Measurements from ENCODE around the gene IFNGR2.
"Not testable (repeated sequence)": the region's sequence is repeated elsewhere in the genome, so short reads cannot be mapped to it uniquely, and the experiment has no call there.

Gene IFNGR2

DNA sequence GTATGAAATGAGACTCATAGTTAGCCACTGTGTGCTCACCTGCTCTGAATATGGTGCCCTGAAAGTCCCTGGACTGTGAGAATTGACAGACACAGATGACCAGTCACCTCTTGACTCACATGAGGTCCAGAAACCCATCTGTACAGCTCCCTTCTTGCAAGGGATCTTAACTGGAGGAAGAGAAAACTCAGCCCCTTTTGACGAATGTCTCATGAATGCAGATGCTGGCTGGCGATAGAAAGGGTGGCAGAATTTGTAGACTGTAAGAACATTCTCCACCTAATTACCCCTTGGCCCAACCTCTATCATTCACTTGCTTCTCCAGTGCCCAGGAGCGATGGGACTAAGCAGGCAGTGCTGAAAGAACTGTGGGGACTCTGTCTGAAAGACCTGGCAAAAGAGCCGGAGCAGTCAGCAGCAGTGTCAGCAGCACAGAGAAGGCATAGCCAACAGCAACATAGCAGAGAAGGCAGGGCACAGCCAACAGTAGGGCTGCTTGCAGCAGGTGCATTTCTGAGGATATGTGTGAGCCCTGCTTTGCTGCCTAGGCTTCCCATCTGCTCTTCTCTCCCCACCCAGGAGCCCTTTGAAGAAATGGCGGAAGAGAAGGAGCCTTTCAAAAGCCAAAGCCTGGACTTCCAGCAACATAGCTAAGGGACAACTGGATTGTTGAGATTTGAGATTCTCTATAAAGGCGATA, 25.8 kb upstream of the IFNGR2 start:
- DNase-seq, result no peak

GRCh38 chr21:33378081-33378480, 25.1 kb upstream of the IFNGR2 start:
- DNase-seq, result no peak

DNA sequence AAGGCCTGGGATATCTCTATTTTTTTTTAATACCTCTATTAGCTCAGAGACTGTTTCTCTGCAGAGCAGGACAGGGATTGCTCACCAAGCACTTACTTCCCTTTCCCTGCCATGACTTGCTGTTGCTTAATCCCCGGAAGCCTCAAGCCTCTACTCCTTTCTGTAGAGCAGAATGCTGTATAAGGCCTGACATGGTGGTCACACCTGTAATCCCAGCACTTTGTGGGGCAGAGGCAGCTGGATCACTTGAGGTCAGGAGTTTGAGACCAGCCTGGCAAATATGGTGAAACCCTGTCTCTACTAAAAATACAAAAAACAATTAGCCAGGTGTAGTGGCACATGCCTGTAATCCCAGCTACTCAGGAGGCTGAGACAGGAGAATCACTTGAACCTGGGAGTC, 23.3 kb upstream of the IFNGR2 start:
- not testable (repeated sequence) for DNase-seq

DNA sequence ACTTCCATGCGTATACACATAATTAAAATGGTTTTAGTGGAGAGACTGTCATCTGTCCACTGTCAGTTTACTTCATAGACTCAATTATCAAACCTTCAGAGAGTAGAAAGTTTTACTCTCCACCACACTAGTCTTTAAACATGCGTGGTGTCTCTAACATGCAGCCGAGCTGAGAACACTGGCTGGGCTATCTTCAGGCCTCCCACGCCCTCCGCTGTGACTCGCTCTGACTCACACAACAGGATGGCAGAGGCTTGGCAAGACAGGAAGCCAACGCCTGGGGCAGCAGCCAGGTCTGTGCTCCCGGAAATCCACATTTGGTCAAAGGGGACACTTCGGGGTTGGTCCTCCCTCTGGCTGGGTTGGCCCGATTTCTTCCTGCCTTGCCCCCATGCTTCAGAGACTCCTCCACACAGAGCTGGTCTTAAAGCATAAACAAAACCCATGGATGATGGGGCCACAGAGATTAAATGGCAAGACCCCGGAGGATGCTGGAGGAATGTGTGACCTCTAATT, 22.7 kb upstream of the IFNGR2 start:
- DNase-seq, result no peak

DNA sequence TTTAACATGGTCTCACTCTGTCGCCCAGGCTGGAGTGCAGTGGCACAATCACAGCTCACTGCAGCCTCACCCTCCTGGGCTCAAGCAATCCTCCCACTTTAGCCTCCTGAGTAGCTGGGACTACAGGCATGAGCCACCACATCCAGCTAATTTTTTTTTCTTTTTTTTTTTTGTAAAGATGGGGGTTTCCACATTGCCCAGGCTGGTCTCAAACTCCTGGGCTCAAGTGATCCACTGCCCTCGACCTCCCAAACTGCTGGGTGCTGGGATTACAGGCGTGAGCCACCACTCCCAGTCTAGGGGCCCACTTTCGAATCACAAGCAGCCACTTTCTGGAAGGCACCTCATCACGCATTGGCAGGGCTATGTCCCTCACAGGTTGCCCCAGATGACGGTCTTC, 21.8 kb upstream of the IFNGR2 start:
- not testable (repeated sequence) for DNase-seq

DNA sequence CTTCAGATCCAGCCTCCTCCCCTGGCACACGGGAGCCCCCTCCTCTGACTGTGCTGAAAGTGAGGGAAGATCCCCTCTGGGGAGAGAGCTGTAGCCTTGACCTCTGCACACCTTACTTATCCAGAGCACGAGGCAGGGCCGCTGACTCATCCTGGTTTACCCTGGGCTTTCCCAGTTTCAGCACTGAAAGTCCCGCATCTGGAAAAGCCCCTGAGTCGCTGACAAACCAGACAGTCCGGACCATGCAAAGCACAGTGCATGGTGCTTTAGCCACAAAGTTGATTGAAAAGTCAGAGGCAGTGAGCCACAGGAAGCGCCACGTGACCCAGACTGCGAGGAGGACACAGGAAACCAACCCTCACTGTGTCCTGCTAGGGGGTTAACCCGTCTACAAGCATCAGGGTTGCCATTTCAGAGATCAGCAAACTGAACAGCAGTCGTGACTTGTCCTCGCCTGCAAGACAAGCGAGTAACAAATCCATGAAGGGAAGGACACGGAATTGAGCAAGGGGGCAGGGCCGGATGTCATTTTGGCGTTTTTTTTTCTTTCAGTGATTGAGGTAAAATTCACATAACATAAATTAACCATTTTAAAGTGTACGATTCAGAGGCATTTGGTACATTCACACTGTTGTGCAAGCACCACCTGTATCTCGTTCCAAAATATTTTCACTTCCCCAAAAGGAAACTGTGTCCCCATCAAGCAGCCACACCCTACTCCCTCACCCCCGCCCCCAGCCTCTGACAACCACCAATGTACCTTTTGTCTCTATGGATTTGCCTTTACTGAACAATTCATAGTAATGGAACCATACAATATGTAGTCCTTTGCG, 19.9 kb upstream of the IFNGR2 start:
- no peak for DNase-seq

GRCh38 chr21:33384841-33385331, 18.3 kb upstream of the IFNGR2 start:
- no peak for DNase-seq

- DNase-seq, result no peak
Measured at GRCh38 chr21:33386222-33386784, 16.9 kb upstream of the IFNGR2 start.

DNA sequence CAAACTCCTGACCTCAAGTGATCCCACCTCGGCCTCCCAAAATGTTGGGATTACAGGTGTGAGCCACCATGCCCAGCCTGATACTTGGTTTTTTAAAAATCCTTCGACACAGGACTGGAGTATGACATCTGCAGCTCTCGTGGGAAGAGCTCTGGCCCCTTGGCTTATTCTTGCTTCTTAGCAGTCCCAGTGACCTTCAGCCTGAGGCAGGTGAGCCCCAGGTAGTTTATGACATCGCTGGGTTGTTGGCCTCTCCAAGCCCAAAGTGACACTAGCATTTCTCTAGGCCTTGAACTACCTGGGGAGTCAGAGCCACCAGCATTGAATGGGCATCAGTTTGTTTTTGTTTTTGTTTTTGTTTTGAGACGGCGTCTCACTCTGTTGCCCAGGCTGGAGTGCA, 15.9 kb upstream of the IFNGR2 start:
- DNase-seq, result no peak

DNA sequence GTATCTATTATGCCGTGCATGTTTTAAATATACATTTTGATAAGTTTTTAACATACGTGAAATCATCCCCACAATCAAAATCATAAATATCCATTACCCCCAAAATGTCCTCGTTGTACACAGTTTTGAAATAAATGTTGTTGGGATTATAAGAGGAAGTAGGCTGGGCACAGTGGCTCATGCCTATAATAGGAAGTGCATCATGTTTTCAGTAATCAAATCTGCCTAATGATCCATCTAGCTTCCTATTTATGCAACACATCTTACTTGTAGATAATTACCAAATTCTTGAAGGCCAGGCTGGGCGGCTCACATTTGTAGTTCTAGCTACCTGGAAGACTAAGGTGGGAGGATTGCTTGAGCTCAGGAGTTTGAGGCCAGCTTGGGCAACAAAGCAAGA, 15.0 kb upstream of the IFNGR2 start:
- no peak for DNase-seq

DNA sequence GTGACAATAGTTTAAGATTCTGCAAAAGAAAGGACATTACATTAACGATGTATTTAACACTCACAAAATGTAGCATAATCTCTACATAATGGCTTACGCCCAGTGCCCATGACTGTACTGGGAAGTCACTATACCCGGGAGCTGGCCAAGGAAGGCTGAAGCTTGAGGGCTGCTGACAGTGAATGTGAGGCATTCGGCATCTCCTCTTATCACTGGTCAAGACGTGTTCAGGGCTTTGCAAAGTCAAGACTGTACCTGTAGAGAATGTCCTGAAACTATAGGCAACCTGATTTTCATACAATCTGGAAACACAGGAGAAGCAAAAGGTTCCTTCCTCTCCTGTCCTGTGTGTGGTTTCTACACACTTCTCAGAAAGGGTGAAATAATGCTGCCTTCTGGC, 12.7 kb upstream of the IFNGR2 start:
- DNase-seq, result no peak

DNA sequence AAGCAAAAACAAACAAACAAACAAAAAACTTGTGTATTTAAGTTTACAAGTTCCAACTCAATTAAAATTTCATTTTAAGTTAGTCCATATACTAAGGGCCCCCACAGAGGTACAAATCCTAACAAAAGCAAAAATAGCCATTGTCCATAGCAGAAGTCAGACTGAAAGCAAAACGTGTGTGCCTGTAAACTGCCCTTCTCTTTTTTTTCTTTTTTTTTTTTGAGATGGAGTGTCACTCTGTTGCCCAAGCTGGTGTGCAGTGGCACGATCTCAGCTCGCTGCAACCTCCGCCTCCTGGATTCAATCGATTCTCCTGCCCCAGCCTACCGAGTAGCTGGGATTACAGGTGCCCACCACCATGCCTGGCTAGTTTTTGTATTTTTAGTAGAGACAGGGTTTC, 11.6 kb upstream of the IFNGR2 start:
- no peak for DNase-seq

- no peak for DNase-seq
Measured at GRCh38 chr21:33392284-33392985, 10.8 kb upstream of the IFNGR2 start.

- no peak for DNase-seq
Measured at GRCh38 chr21:33393348-33393747, 9.9 kb upstream of the IFNGR2 start.

DNA sequence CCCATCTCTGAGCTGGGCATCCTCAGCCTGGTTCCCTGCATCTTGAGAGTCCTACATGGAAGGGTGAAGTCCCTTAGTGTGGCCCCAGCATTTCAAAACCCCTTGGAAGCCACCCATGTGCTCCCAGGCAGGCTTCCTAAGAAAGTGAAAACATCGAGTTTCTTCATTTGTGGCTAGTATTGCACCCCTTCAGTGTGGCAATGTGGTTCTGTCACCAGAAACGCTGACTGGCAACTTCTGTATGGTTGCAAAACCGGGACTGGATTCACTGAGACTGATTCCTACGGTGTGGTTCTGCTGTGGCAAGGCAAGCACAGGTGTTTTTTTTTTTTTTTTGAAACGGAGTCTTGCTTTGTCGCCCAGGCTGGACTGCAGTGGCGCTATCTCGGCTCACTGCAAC, 9.0 kb upstream of the IFNGR2 start:
- DNase-seq, result no peak

GRCh38 chr21:33395891-33396331, 7.3 kb upstream of the IFNGR2 start:
- no peak for DNase-seq

GRCh38 chr21:33396436-33396835, 6.8 kb upstream of the IFNGR2 start:
- no peak for DNase-seq

DNA sequence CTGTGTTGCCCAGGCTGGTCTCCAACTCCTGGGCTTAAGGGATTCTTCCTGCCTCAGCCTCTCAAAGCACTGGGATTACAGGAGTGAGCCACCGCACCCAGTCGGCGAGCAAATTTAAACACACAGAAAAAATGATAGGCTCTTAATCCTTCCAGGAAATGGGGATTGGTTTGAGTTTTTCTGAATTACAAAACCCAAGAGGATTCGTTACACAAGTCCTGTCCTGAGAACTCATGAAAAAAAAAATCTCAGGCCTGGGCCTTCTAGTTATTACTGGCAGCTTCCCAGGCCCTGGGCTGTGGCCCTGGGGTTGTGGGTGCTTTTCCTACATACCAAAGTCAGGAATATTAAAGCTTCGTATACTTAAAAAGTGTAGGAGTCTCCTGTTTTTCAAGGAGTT, 6.3 kb upstream of the IFNGR2 start:
- no peak for DNase-seq

- no peak for DNase-seq
Measured at GRCh38 chr21:33397717-33398116, 5.5 kb upstream of the IFNGR2 start.

GRCh38 chr21:33398361-33398760, 4.9 kb upstream of the IFNGR2 start:
- no peak for DNase-seq

GRCh38 chr21:33401630-33401992, 1.6 kb upstream of the IFNGR2 start:
- no peak for DNase-seq

DNA sequence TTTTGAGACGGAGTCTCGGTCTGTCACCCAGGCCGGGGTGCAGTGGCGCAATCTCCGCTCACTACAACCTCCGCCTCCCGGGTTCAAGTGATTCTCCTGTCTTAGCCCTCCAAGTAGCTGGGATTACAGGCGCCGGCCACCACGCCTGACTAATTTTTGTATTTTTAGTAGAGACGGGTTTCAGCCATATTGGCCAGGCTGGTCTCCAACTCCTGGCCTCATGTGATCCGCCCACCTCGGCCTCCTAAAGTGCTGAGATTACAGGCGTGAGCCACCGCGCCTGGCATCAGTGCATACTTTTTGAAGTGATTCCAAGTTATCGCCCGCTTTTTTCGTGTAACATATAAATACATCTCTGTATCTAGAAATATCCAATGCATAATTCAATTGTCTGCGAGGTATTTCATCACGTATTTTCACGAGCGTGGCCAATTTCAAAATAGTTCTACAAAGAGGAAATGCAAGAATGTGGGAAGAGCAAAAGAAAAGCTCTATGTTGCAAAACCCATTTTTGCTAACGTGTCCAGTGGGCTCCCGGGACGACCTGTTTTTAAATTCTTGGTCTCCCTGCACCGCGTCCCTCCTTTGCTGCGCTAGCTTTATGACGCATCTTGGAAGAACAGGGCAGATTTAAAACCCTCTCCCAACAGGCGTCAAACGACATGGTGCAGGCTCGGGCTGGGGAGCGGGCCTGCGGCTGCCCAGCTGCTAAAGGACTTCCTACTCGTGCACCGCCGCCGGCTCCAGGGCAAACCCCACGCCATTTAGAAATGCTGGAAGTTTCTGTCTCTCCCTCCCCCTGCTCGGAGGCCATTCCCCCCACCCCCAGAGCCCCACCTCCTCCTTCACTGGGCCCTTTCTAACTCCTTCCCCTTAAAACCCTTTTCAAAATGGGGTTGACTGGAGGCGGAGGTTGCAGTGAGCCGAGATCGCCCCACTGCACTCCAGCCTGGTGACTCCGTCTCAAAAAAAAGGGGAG, 923 bp upstream of the IFNGR2 start:
- no peak for DNase-seq

All from NCI-H524 treated with DMSO at 0.1 percent for 48 hours (cell line).